RWPE2 (cell line): Measurements from ENCODE around the gene PSTPIP2.
"Not testable (repeated sequence)": the region's sequence is repeated elsewhere in the genome, so short reads cannot be mapped to it uniquely, and the experiment has no call there.

Experiments
- ATAC-seq: fragments of 200-7000 bp; cut with Tn5 transposase; 3 replicates; pipeline ENCODE4 v1.9.1; 2021; ENCODE audit warnings: low read depth
- DNase-seq: peaks from one replicate; pipeline ENCODE4 v3.0.0-alpha.2; 2020; ENCODE audit warnings: low spot score
- H3K27ac ChIP-seq: fragments of 450-650 bp; 2 replicates; pipeline ENCODE4 v1.5.1; 2017; ENCODE audit warnings: mild to moderate bottlenecking; ENCODE audit not compliant: poor library complexity, severe bottlenecking
- H3K27me3 ChIP-seq: fragments of 250-450 bp; sonication (Bioruptor Pico); 2 replicates; pipeline ENCODE4 v1.5.1; 2021; ENCODE audit warnings: mild to moderate bottlenecking, moderate library complexity; ENCODE audit not compliant: insufficient read depth, poor library complexity, severe bottlenecking
- H3K36me3 ChIP-seq: fragments of 250-450 bp; sonication (Bioruptor Pico); 2 replicates; pipeline ENCODE4 v1.5.1; 2020; ENCODE audit warnings: low read depth, mild to moderate bottlenecking, moderate library complexity
- H3K4me1 ChIP-seq: fragments of 250-450 bp; sonication (Bioruptor Pico); 2 replicates; pipeline ENCODE4 v1.5.1; 2021; ENCODE audit warnings: mild to moderate bottlenecking, moderate library complexity; ENCODE audit not compliant: insufficient read depth, poor library complexity, severe bottlenecking
- H3K4me3 ChIP-seq: fragments of 250-450 bp; sonication (Bioruptor Pico); 2 replicates; pipeline ENCODE4 v1.5.1; 2021; ENCODE audit warnings: mild to moderate bottlenecking, moderate library complexity; ENCODE audit not compliant: severe bottlenecking
- H3K9me3 ChIP-seq: fragments of 250-450 bp; sonication (Bioruptor Pico); 2 replicates; pipeline ENCODE4 v1.5.1; 2021; ENCODE audit warnings: mild to moderate bottlenecking, moderate library complexity; ENCODE audit not compliant: severe bottlenecking
- TF ChIP-seq, protein P1 (sequence below): fragments of 450-650 bp; IDR thresholded peaks from one replicate; pipeline ENCODE4 v1.5.1; 2017; ENCODE audit warnings: mild to moderate bottlenecking, moderate library complexity; ENCODE audit not compliant: poor library complexity, severe bottlenecking

PSTPIP2 gene

GRCh38 chr18:45962461-45962860 lies 109.6 kb downstream of the PSTPIP2 start:
- no peaks in the 10 kb centered on the region for H3K27me3 ChIP-seq
- TF ChIP-seq, protein P1, sequence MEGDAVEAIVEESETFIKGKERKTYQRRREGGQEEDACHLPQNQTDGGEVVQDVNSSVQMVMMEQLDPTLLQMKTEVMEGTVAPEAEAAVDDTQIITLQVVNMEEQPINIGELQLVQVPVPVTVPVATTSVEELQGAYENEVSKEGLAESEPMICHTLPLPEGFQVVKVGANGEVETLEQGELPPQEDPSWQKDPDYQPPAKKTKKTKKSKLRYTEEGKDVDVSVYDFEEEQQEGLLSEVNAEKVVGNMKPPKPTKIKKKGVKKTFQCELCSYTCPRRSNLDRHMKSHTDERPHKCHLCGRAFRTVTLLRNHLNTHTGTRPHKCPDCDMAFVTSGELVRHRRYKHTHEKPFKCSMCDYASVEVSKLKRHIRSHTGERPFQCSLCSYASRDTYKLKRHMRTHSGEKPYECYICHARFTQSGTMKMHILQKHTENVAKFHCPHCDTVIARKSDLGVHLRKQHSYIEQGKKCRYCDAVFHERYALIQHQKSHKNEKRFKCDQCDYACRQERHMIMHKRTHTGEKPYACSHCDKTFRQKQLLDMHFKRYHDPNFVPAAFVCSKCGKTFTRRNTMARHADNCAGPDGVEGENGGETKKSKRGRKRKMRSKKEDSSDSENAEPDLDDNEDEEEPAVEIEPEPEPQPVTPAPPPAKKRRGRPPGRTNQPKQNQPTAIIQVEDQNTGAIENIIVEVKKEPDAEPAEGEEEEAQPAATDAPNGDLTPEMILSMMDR: no peak
- peaks cover 21% of the 10 kb centered on the region; the same call in 1 of the 2 replicates for H3K36me3 ChIP-seq
- no peaks in the 10 kb centered on the region for H3K9me3 ChIP-seq
- DNase-seq (no peak), ATAC-seq (peak; percentile 68)
- peak overlapping the region; percentile 82 for H3K27ac ChIP-seq
- no peak overlapping the region for H3K4me3 ChIP-seq
- H3K4me1 ChIP-seq: peaks cover 35% of the 10 kb centered on the region

GRCh38 chr18:45959484-45959883 lies 112.6 kb downstream of the PSTPIP2 start:
- H3K27ac ChIP-seq: peak overlapping the region; percentile 94
- not testable (repeated sequence) for H3K4me3 ChIP-seq, ATAC-seq, H3K9me3 ChIP-seq, H3K27me3 ChIP-seq, DNase-seq
- H3K4me1 ChIP-seq: peaks cover 52% of the 10 kb centered on the region
- peaks cover 23% of the 10 kb centered on the region for H3K36me3 ChIP-seq

DNA sequence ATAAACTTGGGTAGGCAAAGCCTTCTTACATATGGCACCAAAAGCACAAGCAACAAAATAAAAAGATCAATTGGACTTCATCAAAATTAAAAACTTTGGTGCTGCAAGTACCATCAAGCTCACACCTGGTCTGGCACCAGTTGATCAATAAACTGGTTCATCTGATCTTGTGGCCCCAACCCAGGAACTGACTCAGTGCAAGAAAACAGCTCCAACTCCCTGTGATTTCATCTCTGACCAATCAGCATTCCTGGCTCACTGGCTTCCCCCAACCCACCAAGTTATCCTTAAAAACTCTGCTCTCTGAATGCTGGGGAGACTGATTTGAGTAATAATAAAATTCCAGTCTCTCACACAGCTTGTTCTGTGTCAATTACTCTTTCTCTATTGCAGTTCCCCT lies 113.3 kb downstream of the PSTPIP2 start:
- Histone ChIP-seq H3K4me1 (peaks cover 59% of the 10 kb centered on the region), H3K27ac (peak overlapping the region; percentile 94), H3K27me3 (no peaks in the 10 kb centered on the region), H3K4me3 (no peak overlapping the region), H3K36me3 (peaks cover 26% of the 10 kb centered on the region), H3K9me3 (no peaks in the 10 kb centered on the region)
- DNase-seq (no peak), ATAC-seq (no peak)
- TF ChIP-seq, protein P1: no peak

- H3K27ac ChIP-seq: peak overlapping the region; percentile 94
Measured at GRCh38 chr18:45958027-45958426, 114.0 kb downstream of the PSTPIP2 start.

GRCh38 chr18:45957100-45957499 lies 115.0 kb downstream of the PSTPIP2 start:
- H3K9me3 ChIP-seq: no peaks in the 10 kb centered on the region
- peak overlapping the region; percentile 94 for H3K27ac ChIP-seq
- peak; percentile 35; the same call in 1 of the 3 replicates for ATAC-seq
- no peak overlapping the region for H3K4me3 ChIP-seq
- H3K27me3 ChIP-seq: no peaks in the 10 kb centered on the region
- H3K36me3 ChIP-seq: peaks cover 42% of the 10 kb centered on the region
- DNase-seq: no peak
- TF ChIP-seq, protein P1: no peak
- H3K4me1 ChIP-seq: peaks cover 51% of the 10 kb centered on the region

More at GRCh38 chr18:45958027-45958426, 114.0 kb downstream of the PSTPIP2 start:
- H3K36me3 ChIP-seq: peaks cover 33% of the 10 kb centered on the region
- peaks cover 61% of the 10 kb centered on the region for H3K4me1 ChIP-seq
- DNase-seq (no peak), ATAC-seq (no peak)
- no peaks in the 10 kb centered on the region for H3K27me3 ChIP-seq
- H3K4me3 ChIP-seq: no peak overlapping the region
- TF ChIP-seq, protein P1: no peak
- no peaks in the 10 kb centered on the region for H3K9me3 ChIP-seq
